ENCODE results near the gene CNTN1.

- no peak for TF ChIP-seq CTCF (IDR thresholded peaks at IDR 0.05 in 8 of 11, conservative IDR thresholded peaks at IDR 0.05 in 3 of 11)
- TF ChIP-seq POLR2AphosphoS5 (IDR thresholded peaks at IDR 0.05), result no peak
Measured at GRCh38 chr12:40957417-40957816, 265.2 kb downstream of the CNTN1 start.
